GM23338 (cell line): ENCODE data around the gene AFAP1L2.

ENCODE experiments used
- EZH2 ChIP-seq: fragments of 200-600 bp; sonication (generic); IDR thresholded peaks from one replicate; pipeline ENCODE4 v1.8.0; 2017; ENCODE audit warnings: antibody characterized with exemption, mild to moderate bottlenecking, low read depth; ENCODE audit not compliant: unreplicated experiment
- EZH2phosphoT487 ChIP-seq: fragments of 200-600 bp; sonication (generic); IDR thresholded peaks from one replicate; pipeline ENCODE4 v1.8.1; 2018; ENCODE audit warnings: antibody characterized with exemption; ENCODE audit not compliant: unreplicated experiment
- JUNB ChIP-seq: IDR thresholded peaks from one replicate; pipeline ENCODE4 v1.6.1; 2016; ENCODE audit warnings: antibody characterized with exemption; ENCODE audit not compliant: unreplicated experiment
- POLR2AphosphoS5 ChIP-seq: IDR thresholded peaks from 2 replicates; pipeline ENCODE4 v1.6.1; 2016; ENCODE audit warnings: antibody characterized with exemption, low read depth
- STAT1 ChIP-seq: IDR thresholded peaks from one replicate; pipeline ENCODE4 v1.6.1; 2016; ENCODE audit warnings: antibody characterized with exemption; ENCODE audit not compliant: unreplicated experiment
- TF ChIP-seq, protein P1 (sequence below): IDR thresholded peaks from one replicate; pipeline ENCODE4 v1.6.1; 2018; ENCODE audit warnings: antibody characterized with exemption; ENCODE audit not compliant: unreplicated experiment
- TF ChIP-seq, protein P2 (sequence below), 2 experiments: fragments of 200-600 bp in 1 of 2; sonication (generic) in 1 of 2; conservative IDR thresholded peaks; 2 replicates each; pipeline versions ENCODE4 v1.5.1 to v1.6.1; 2016 to 2017; ENCODE audit warnings: antibody characterized with exemption in 2 of 2, low read depth in 2 of 2, mild to moderate bottlenecking in 2 of 2, moderate library complexity in 1 of 2
- TF ChIP-seq, protein P3 (sequence below): IDR thresholded peaks from 2 replicates; pipeline ENCODE4 v1.6.1; 2016; ENCODE audit warnings: antibody characterized with exemption

DNA sequence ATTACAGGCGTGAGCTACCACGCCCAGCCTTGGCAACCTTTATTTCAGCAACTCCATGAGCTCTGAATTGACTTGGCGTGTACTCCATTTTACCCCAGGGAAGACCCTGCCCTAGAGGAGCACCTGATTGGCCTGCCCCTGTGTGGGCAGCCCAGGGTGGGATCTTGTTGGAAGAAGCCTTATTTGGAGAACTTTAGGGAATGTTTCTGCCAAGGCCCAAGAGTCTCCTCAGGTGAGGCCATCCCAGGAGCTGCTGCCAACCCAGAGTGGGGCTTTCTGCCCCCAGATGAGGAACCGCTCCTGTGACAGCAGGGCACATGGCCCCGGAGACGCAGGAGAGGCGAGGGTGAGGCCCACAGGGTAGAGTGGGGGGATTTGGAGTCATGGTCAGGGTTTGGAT lies 123.3 kb downstream of the AFAP1L2 start:
- TF ChIP-seq EZH2 (no peak), POLR2AphosphoS5 (no peak), EZH2phosphoT487 (no peak), JUNB (no peak), STAT1 (no peak)
- TF ChIP-seq, protein P1, sequence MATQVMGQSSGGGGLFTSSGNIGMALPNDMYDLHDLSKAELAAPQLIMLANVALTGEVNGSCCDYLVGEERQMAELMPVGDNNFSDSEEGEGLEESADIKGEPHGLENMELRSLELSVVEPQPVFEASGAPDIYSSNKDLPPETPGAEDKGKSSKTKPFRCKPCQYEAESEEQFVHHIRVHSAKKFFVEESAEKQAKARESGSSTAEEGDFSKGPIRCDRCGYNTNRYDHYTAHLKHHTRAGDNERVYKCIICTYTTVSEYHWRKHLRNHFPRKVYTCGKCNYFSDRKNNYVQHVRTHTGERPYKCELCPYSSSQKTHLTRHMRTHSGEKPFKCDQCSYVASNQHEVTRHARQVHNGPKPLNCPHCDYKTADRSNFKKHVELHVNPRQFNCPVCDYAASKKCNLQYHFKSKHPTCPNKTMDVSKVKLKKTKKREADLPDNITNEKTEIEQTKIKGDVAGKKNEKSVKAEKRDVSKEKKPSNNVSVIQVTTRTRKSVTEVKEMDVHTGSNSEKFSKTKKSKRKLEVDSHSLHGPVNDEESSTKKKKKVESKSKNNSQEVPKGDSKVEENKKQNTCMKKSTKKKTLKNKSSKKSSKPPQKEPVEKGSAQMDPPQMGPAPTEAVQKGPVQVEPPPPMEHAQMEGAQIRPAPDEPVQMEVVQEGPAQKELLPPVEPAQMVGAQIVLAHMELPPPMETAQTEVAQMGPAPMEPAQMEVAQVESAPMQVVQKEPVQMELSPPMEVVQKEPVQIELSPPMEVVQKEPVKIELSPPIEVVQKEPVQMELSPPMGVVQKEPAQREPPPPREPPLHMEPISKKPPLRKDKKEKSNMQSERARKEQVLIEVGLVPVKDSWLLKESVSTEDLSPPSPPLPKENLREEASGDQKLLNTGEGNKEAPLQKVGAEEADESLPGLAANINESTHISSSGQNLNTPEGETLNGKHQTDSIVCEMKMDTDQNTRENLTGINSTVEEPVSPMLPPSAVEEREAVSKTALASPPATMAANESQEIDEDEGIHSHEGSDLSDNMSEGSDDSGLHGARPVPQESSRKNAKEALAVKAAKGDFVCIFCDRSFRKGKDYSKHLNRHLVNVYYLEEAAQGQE = no peak
- TF ChIP-seq, protein P2, sequence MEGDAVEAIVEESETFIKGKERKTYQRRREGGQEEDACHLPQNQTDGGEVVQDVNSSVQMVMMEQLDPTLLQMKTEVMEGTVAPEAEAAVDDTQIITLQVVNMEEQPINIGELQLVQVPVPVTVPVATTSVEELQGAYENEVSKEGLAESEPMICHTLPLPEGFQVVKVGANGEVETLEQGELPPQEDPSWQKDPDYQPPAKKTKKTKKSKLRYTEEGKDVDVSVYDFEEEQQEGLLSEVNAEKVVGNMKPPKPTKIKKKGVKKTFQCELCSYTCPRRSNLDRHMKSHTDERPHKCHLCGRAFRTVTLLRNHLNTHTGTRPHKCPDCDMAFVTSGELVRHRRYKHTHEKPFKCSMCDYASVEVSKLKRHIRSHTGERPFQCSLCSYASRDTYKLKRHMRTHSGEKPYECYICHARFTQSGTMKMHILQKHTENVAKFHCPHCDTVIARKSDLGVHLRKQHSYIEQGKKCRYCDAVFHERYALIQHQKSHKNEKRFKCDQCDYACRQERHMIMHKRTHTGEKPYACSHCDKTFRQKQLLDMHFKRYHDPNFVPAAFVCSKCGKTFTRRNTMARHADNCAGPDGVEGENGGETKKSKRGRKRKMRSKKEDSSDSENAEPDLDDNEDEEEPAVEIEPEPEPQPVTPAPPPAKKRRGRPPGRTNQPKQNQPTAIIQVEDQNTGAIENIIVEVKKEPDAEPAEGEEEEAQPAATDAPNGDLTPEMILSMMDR (conservative IDR thresholded peaks at IDR 0.05; ENCODE audit: low read depth in 2 of 2) = no peak
- TF ChIP-seq, protein P3, sequence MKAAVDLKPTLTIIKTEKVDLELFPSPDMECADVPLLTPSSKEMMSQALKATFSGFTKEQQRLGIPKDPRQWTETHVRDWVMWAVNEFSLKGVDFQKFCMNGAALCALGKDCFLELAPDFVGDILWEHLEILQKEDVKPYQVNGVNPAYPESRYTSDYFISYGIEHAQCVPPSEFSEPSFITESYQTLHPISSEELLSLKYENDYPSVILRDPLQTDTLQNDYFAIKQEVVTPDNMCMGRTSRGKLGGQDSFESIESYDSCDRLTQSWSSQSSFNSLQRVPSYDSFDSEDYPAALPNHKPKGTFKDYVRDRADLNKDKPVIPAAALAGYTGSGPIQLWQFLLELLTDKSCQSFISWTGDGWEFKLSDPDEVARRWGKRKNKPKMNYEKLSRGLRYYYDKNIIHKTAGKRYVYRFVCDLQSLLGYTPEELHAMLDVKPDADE = no peak
